ENCODE data around the gene PRR5L. TPM values are rescaled to one million over a fixed set of nuclear protein-coding genes. Genes with fewer than 3 reads are reported as not detected.

The PRR5L gene
- total and polyA plus RNA-seq, 4 experiments from 2014 or later: 10.1 to 62.7 (median 39.7) TPM

- intact Hi-C loops (cut with micrococcal nuclease): no loop called here
- no peak for DNase-seq
- Mint-ChIP-seq H3K27ac (no peak overlapping the region), H3K9me3 (peaks cover 0 to 1% (median 0%) of the 10 kb centered on the region in 8 donors), H3K36me3 (peaks cover 0 to 9% of the 10 kb centered on the region in 2 donors), H3K4me1 (peaks cover 15 to 25% (median 19%) of the 10 kb centered on the region in 4 donors), H3K27me3 (peaks cover 0 to 6% of the 10 kb centered on the region in 2 donors), H3K4me3 (peak overlapping the region in 1 of 8 donors; percentile 15)
- Histone ChIP-seq H3K9me3 (ENCODE audit: control insufficient read depth in 1 of 2, low read length in 2 of 2) (no peaks in the 10 kb centered on the region), H3K27ac (ENCODE audit: low read depth, low read length) (no peak overlapping the region), H3K4me1 (ENCODE audit: insufficient read depth, low read length) (peaks cover 21% of the 10 kb centered on the region), H3K27me3 (ENCODE audit: insufficient read depth, low read length) (peaks cover 5% of the 10 kb centered on the region), H3K4me3 (ENCODE audit: low read length in 2 of 2) (no peak overlapping the region), H3K36me3 (ENCODE audit: insufficient read depth, low read length) (no peaks in the 10 kb centered on the region)
- ChIA-PET CTCF (ENCODE audit: partially characterized antibody) (interaction anchor here (1.1 to 2.7 kb wide), 4 partner anchors 11 to 220 kb away, joined by 3 to 10 read pairs (median 4); no protein-coding TSS in a partner anchor), POLR2A (ENCODE audit: partially characterized antibody) (no interaction called here)
Measured at GRCh38 chr11:36512016-36512415, 215.9 kb downstream of the PRR5L start.

GRCh38 chr11:36513965-36514364 lies 217.9 kb downstream of the PRR5L start:
- H3K27ac ChIP-seq (ENCODE audit: low read depth, low read length): no peak overlapping the region
- DNase-seq: no peak
- Mint-ChIP-seq H3K9me3 (peaks cover 0 to 4% (median 0%) of the 10 kb centered on the region in 8 donors), H3K4me1 (peaks cover 6 to 14% (median 9%) of the 10 kb centered on the region in 4 donors), H3K27me3 (peaks cover 6 to 7% of the 10 kb centered on the region in 2 donors), H3K4me3 (no peak overlapping the region), H3K27ac (no peak overlapping the region), H3K36me3 (peaks cover 0 to 9% of the 10 kb centered on the region in 2 donors)
- intact Hi-C loops (cut with micrococcal nuclease): no loop called here
- peaks cover 8% of the 10 kb centered on the region for H3K4me1 ChIP-seq (ENCODE audit: insufficient read depth, low read length)
- no peaks in the 10 kb centered on the region for H3K36me3 ChIP-seq (ENCODE audit: insufficient read depth, low read length)
- H3K9me3 ChIP-seq (ENCODE audit: control insufficient read depth in 1 of 2, low read length in 2 of 2): no peaks in the 10 kb centered on the region
- ChIA-PET CTCF (ENCODE audit: partially characterized antibody) (interaction anchor here (0.9 to 1.4 kb wide), 2 partner anchors 213 to 233 kb away, joined by 3 to 4 read pairs; no protein-coding TSS in a partner anchor), POLR2A (ENCODE audit: partially characterized antibody) (no interaction called here)
- H3K27me3 ChIP-seq (ENCODE audit: insufficient read depth, low read length): peaks cover 5% of the 10 kb centered on the region
- H3K4me3 ChIP-seq (ENCODE audit: low read length in 2 of 2): no peak overlapping the region

Other genes with a start within 250 kb of the PRR5L start
- 10 to 100 TPM; 33.9 to 41.4 TPM for gene COMMD9, start 6.9 kb upstream of the PRR5L start, total RNA-seq
- 10 to 100 TPM; 67.5 to 91.7 TPM for gene COMMD9, start 6.9 kb upstream of the PRR5L start, polyA plus RNA-seq
- gene TRAF6, start 214.0 kb downstream of the PRR5L start, total RNA-seq: 10 to 100 TPM; 22.0 to 23.7 TPM
- 10 to 100 TPM; 10.3 to 12.2 TPM for gene TRAF6, start 214.0 kb downstream of the PRR5L start, polyA plus RNA-seq

Data from CD4-positive, alpha-beta memory T cell (primary cell).